NB4 (cell line): ENCODE data around the gene D2HGDH.
A peak's percentile ranks its signal among the peaks of the same experiment; 100 is the strongest.

Experiments
- DNase-seq: peaks from one replicate; pipeline ENCODE4 v3.0.0; 2010; ENCODE audit warnings: low read depth
- H3K4me3 ChIP-seq: one replicate; pipeline ENCODE4 v1.5.1; 2011; ENCODE audit warnings: mild to moderate bottlenecking, low read depth, low read length, moderate library complexity
- MAX ChIP-seq: IDR thresholded peaks from 2 replicates; pipeline ENCODE4 v1.6.1; 2011; ENCODE audit warnings: low read depth, low read length
- MYC ChIP-seq: IDR thresholded peaks from 2 replicates; pipeline ENCODE4 v1.6.1; 2011; ENCODE audit warnings: low read depth, low read length
- POLR2A ChIP-seq: IDR thresholded peaks from 2 replicates; pipeline ENCODE4 v1.6.1; 2011; ENCODE audit warnings: mild to moderate bottlenecking; ENCODE audit not compliant: insufficient read length; ENCODE audit errors: extremely low read depth
- TF ChIP-seq, protein P1 (sequence below): IDR thresholded peaks from one replicate; pipeline ENCODE4 v1.5.1; 2012; ENCODE audit warnings: low read depth, low read length

The D2HGDH gene

GRCh38 chr2:241733391-241734207, 831 bp upstream of the D2HGDH start:
- no peak for TF ChIP-seq MAX
- TF ChIP-seq, protein P1, sequence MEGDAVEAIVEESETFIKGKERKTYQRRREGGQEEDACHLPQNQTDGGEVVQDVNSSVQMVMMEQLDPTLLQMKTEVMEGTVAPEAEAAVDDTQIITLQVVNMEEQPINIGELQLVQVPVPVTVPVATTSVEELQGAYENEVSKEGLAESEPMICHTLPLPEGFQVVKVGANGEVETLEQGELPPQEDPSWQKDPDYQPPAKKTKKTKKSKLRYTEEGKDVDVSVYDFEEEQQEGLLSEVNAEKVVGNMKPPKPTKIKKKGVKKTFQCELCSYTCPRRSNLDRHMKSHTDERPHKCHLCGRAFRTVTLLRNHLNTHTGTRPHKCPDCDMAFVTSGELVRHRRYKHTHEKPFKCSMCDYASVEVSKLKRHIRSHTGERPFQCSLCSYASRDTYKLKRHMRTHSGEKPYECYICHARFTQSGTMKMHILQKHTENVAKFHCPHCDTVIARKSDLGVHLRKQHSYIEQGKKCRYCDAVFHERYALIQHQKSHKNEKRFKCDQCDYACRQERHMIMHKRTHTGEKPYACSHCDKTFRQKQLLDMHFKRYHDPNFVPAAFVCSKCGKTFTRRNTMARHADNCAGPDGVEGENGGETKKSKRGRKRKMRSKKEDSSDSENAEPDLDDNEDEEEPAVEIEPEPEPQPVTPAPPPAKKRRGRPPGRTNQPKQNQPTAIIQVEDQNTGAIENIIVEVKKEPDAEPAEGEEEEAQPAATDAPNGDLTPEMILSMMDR: no peak
- TF ChIP-seq MYC: no peak
- no peak for TF ChIP-seq POLR2A
- H3K4me3 ChIP-seq: no peak overlapping the region
- peak; percentile 24 for DNase-seq

DNA sequence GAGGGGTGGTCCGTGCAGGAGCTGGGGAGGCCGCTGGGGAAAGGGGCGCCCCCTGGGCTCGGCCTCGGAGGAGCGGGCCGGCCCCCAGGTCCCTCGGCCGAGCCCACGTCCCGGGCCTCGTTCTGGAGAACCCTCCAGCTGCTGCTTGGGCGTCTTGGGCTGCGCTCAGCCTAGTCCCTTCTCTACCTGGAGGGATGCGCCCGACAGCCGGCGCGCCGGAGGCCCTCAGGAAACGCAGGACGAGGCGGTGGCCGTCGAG, 293 bp upstream of the D2HGDH start:
- TF ChIP-seq, protein P1: peak; percentile 8
- no peak for TF ChIP-seq POLR2A
- TF ChIP-seq MYC: no peak
- no peak overlapping the region for H3K4me3 ChIP-seq
- no peak for DNase-seq

DNA sequence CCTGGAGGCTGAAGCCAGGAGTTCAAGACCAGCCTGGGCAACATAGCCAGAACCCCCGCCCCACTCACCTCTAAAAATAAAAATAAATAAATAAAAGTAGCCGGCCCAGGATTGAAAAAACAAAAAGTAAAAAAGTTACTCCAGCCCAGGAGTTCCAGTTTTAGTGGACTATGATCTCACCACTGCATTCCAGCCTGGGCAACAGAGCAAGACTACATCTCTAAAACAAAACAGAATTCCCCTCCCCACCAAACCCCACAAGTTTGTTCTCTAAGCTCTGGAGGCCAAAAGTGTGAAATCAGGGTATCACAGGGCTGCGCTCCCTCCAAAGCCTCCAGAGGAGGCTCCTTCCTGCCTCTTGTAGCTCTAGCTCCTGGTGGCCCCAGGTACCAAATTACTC, 1.7 kb downstream of the D2HGDH start:
- H3K4me3 ChIP-seq: no peak overlapping the region
- TF ChIP-seq POLR2A: no peak
- TF ChIP-seq MAX: no peak
- no peak for TF ChIP-seq MYC
- TF ChIP-seq, protein P1: no peak
- no peak for DNase-seq

GRCh38 chr2:241738040-241738686, 3.7 kb downstream of the D2HGDH start:
- TF ChIP-seq MYC (no peak), MAX (no peak), POLR2A (no peak)
- TF ChIP-seq, protein P1: no peak
- H3K4me3 ChIP-seq: no peak overlapping the region
- no peak for DNase-seq

- TF ChIP-seq, protein P1: no peak
- no peak for TF ChIP-seq MYC
- no peak overlapping the region for H3K4me3 ChIP-seq
- no peak for DNase-seq
Measured at GRCh38 chr2:241739177-241739576, 4.7 kb downstream of the D2HGDH start.

GRCh38 chr2:241739651-241740050, 5.2 kb downstream of the D2HGDH start:
- TF ChIP-seq MAX (no peak), MYC (no peak), POLR2A (no peak)
- TF ChIP-seq, protein P1: no peak
- DNase-seq: peak; percentile 77
- no peak overlapping the region for H3K4me3 ChIP-seq
